ENCODE measurements around the gene PCP4. TPM values are rescaled to one million over a fixed set of nuclear protein-coding genes. Genes with fewer than 3 reads are reported as not detected.

Gene PCP4
- total RNA-seq, 1 experiment from 2014 or later, result not detected

DNA sequence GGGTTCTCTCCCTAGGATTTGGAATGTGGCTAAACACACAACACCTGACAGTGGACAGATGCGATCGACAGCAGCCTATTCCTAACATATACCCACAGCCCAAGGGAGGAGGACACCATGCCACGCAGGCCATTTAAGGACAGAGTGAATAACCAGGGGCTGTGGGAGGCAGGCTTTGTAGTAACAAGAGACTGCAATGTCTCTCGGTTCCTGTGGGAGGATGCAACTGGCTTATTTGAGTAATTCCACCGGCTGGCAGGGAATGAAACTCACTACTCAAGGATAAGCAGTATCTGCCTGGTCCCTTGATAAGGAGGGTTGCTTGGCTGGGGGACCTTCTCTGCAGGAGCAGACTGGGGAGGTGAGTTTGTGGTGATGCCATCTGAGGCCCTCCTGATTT, 109.6 kb downstream of the PCP4 start:
- no peaks in the 10 kb centered on the region for H3K36me3 ChIP-seq (ENCODE audit: control insufficient read depth, insufficient read depth, low read length)
- no peaks in the 10 kb centered on the region for H3K4me1 ChIP-seq (ENCODE audit: control insufficient read depth, insufficient read depth, low read length)
- ATAC-seq, result no peak
- TF ChIP-seq, protein P1, sequence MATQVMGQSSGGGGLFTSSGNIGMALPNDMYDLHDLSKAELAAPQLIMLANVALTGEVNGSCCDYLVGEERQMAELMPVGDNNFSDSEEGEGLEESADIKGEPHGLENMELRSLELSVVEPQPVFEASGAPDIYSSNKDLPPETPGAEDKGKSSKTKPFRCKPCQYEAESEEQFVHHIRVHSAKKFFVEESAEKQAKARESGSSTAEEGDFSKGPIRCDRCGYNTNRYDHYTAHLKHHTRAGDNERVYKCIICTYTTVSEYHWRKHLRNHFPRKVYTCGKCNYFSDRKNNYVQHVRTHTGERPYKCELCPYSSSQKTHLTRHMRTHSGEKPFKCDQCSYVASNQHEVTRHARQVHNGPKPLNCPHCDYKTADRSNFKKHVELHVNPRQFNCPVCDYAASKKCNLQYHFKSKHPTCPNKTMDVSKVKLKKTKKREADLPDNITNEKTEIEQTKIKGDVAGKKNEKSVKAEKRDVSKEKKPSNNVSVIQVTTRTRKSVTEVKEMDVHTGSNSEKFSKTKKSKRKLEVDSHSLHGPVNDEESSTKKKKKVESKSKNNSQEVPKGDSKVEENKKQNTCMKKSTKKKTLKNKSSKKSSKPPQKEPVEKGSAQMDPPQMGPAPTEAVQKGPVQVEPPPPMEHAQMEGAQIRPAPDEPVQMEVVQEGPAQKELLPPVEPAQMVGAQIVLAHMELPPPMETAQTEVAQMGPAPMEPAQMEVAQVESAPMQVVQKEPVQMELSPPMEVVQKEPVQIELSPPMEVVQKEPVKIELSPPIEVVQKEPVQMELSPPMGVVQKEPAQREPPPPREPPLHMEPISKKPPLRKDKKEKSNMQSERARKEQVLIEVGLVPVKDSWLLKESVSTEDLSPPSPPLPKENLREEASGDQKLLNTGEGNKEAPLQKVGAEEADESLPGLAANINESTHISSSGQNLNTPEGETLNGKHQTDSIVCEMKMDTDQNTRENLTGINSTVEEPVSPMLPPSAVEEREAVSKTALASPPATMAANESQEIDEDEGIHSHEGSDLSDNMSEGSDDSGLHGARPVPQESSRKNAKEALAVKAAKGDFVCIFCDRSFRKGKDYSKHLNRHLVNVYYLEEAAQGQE (IDR thresholded peaks at IDR 0.05; ENCODE audit: insufficient read depth in 1 of 2, low read depth in 2 of 2, low read length in 1 of 2), result no peak
- H3K4me3 ChIP-seq (ENCODE audit: low read depth in 2 of 2, low read length in 2 of 2), result no peak overlapping the region
- ChIA-PET CTCF (no interaction called here), POLR2A (no interaction called here)
- in situ Hi-C loops (cut with HindIII; ENCODE audit: low pct_unique_long_range_greater_than_20kb, low sequenced_read_pairs), result no loop called here
- H3K27me3 ChIP-seq (ENCODE audit: control insufficient read depth, insufficient read depth, low read length), result no peaks in the 10 kb centered on the region
- intact Hi-C loops (cut with micrococcal nuclease; ENCODE audit: unreplicated experiment), result no loop called here
- BruUV-seq (replicated peaks), result no TSS peak
- DNase-seq (ENCODE audit: low read depth, low spot score), result no peak
- no peaks in the 10 kb centered on the region for H3K9me3 ChIP-seq (ENCODE audit: control insufficient read depth, insufficient read depth, low read depth, low read length)
- H3K27ac ChIP-seq (ENCODE audit: low read length), result no peak overlapping the region

Other genes with a start within 250 kb of the PCP4 start
- not detected for gene IGSF5, start 122.3 kb upstream of the PCP4 start, total RNA-seq (2021; ENCODE audit: unreplicated experiment)